ENCODE measurements around the gene FKBP1C. TPM values are rescaled to one million over a fixed set of nuclear protein-coding genes. Genes with fewer than 3 reads are reported as not detected.

Gene FKBP1C
- total and polyA plus RNA-seq, 2 of the 8 experiments (the other 6 are each of a cell fraction or from before 2014, with no cell fraction given), result 0.74 to 1.0 TPM

- H3K4me2 ChIP-seq (ENCODE audit: insufficient read depth in 1 of 2, low read depth in 2 of 2, low read length in 2 of 2), result peak overlapping the region; percentile 12 to 25; a peak in 2 of 4 replicates
- no peak overlapping the region for H4K5ac ChIP-seq (ENCODE audit: insufficient read length, low read depth, low read length)
- H3K79me1 ChIP-seq (ENCODE audit: low read depth, low read length), result no peaks in the 10 kb centered on the region
- H3K14ac ChIP-seq (ENCODE audit: insufficient read length), result no peak overlapping the region
- peaks cover 0 to 8% (median 3%) of the 10 kb centered on the region in 4 experiments; a peak in 4 of 7 replicates for H3K4me1 ChIP-seq (replicated peaks in 1 of 4; ENCODE audit: control insufficient read depth in 3 of 4, insufficient read depth in 4 of 4, low read length in 3 of 4)
- no peak overlapping the region for H3K56ac ChIP-seq (replicated peaks; ENCODE audit: insufficient read length, low read depth, low read length)
- H3K27ac ChIP-seq (ENCODE audit: low read depth, low read length), result no peak overlapping the region
- no peak overlapping the region for H3K4me3 ChIP-seq (ENCODE audit: extremely low read depth in 1 of 4, insufficient read depth in 2 of 4, low read depth in 3 of 4, low read length in 4 of 4)
- H2BK5ac ChIP-seq (ENCODE audit: low read depth, low read length), result no peak overlapping the region
- H3K18ac ChIP-seq (ENCODE audit: extremely low read depth, low read length), result no peak overlapping the region
- H2BK15ac ChIP-seq (ENCODE audit: low read length), result no peak overlapping the region
- peaks cover 0 to 4% (median 2%) of the 10 kb centered on the region in 4 experiments; a peak in 4 of 7 replicates for H3K27me3 ChIP-seq (replicated peaks in 1 of 4; ENCODE audit: control insufficient read depth in 3 of 4, extremely low read depth in 1 of 4, insufficient read depth in 3 of 4, low read length in 3 of 4)
- no peak overlapping the region for H3K4ac ChIP-seq (replicated peaks; ENCODE audit: insufficient read length, low read depth, low read length)
- H3K36me3 ChIP-seq (ENCODE audit: control insufficient read depth in 2 of 4, insufficient read depth in 4 of 4, low read length in 3 of 4), result no peaks in the 10 kb centered on the region
- H3K79me2 ChIP-seq (ENCODE audit: control insufficient read depth in 1 of 2, insufficient read depth in 2 of 2, low read length in 2 of 2), result no peaks in the 10 kb centered on the region
- no peaks in the 10 kb centered on the region for H4K20me1 ChIP-seq (replicated peaks in 1 of 2; ENCODE audit: control insufficient read depth in 1 of 2, insufficient read depth in 2 of 2, low read length in 2 of 2)
- ChIA-PET CTCF (ENCODE audit: partially characterized antibody) (interaction anchor here (1.0 to 1.2 kb wide), 2 partner anchors 14 to 37 kb away, joined by 3 read pairs; no protein-coding TSS in a partner anchor), POLR2A (ENCODE audit: partially characterized antibody) (no interaction called here)
- H2BK120ac ChIP-seq (replicated peaks; ENCODE audit: low read depth, low read length), result no peak overlapping the region
- H4K91ac ChIP-seq (replicated peaks; ENCODE audit: insufficient read length, low read length), result no peak overlapping the region
- 43% methylated on average over 3 of the region's 3 CpGs; no CpG with 5 or more reads in 1 of the 2 experiments for WGBS, 2 experiments (ENCODE audit: extremely low coverage in 1 of 2, insufficient coverage in 1 of 2, insufficient read length in 1 of 2, insufficient replicate concordance in 2 of 2, low coverage in 1 of 2, low lambda C conversion rate in 2 of 2, missing lambda C conversion rate in 1 of 2)
- no peak overlapping the region for H2AFZ ChIP-seq (ENCODE audit: low read length)
- no peak for DNase-seq (ENCODE audit: low read depth in 1 of 2, low spot score in 2 of 2)
- FAIRE-seq, result peak; percentile 95
- H3K23ac ChIP-seq (ENCODE audit: insufficient read length), result no peak overlapping the region
- H3K23me2 ChIP-seq (ENCODE audit: low read depth, low read length), result no peaks in the 10 kb centered on the region; the same call in 1 of the 2 replicates
- H2BK20ac ChIP-seq (ENCODE audit: low read length), result no peak overlapping the region
- TF ChIP-seq CTCF (IDR thresholded peaks at IDR 0.05; ENCODE audit: control extremely low read depth in 1 of 3, insufficient read depth in 1 of 3, low read depth in 1 of 3, low read length in 3 of 3) (peak in 1 of 3 experiments; percentile 27; a peak in 1 of 4 replicates), RAD21 (IDR thresholded peaks at IDR 0.05 in 1 of 2, conservative IDR thresholded peaks at IDR 0.05 in 1 of 2; ENCODE audit: low read depth in 2 of 2, low read length in 2 of 2) (peak; percentile 30 to 41; a peak in 3 of 4 replicates), KDM1A (IDR thresholded peaks at IDR 0.05; ENCODE audit: borderline replicate concordance, low read length) (no peak), SP1 (IDR thresholded peaks at IDR 0.05; ENCODE audit: low read depth, low read length) (peak; percentile 65; the same call in 1 of the 2 replicates)
- no peaks in the 10 kb centered on the region for H3K9me3 ChIP-seq (ENCODE audit: insufficient read depth in 2 of 2, low read depth in 1 of 2, low read length in 1 of 2)
- H4K8ac ChIP-seq (ENCODE audit: extremely low read depth, insufficient read depth, low read length), result no peak overlapping the region
- H2BK12ac ChIP-seq (ENCODE audit: low read depth, low read length), result no peak overlapping the region
- no peak overlapping the region for H2AK5ac ChIP-seq (ENCODE audit: low read depth, low read length)
- H3K9ac ChIP-seq (replicated peaks in 1 of 4; ENCODE audit: extremely low read depth in 1 of 4, low read depth in 3 of 4, low read length in 3 of 4), result no peak overlapping the region; a peak in 1 of 7 replicates
Measured at GRCh38 chr6:63236398-63236817, 25.1 kb downstream of the FKBP1C start.

All from H1 (cell line).